H4 (cell line): ENCODE data around the gene OXSR1. TPM values are rescaled to one million over a fixed set of nuclear protein-coding genes. Genes with fewer than 3 reads are reported as not detected.
"Not testable (repeated sequence)": the region's sequence is repeated elsewhere in the genome, so short reads cannot be mapped to it uniquely, and the experiment has no call there.

Experiments
- DNase-seq: peaks from one replicate; pipeline ENCODE4 v3.0.0-alpha.2; 2015; ENCODE audit warnings: low spot score
- total RNA-seq: library from RNA; depleted of rRNA; stranded (reverse); fragments of >200 nt; shearing (Covaris generic); gene quantifications from 2 replicates; pipeline ENCODE4 v1.2.3, GENCODE V29; 2014

The OXSR1 gene
- total RNA-seq, 1 experiment from 2014 or later = 13.7 TPM

DNA sequence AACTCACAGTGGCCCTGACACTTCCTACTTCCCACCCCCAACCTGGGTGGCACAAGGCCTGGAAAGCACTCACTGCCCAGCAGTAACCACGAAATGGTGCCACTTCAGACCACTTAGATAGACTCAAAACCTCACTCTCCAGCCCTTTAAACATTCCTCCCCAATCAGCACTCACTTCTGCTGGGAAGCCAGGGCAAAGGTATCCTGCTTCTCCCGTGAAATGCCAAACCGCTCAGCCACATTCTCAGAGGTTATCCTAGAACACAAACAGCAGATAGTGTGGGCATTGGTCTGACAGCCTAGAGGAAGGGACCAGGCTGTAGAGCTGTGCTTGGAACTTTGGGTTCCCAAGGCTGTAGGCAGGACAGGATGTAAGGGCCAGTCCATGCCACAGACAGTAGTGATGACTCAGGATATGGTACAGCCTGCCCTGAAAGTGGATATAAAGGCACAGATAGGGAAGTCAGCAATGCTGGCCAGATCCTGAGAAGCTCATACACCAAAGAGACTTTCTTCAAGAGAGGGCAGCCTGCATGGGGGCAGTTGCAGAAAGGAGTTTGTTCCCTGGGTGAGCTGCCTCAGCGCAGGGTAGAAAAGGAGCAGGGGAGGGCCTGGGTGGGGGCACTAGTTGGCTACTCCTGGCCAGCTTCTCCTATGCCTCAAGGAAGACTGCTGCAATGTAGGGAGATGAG lies 37.6 kb upstream of the OXSR1 start:
- no peak for DNase-seq

GRCh38 chr3:38128303-38128655 lies 37.1 kb upstream of the OXSR1 start:
- no peak for DNase-seq

DNA sequence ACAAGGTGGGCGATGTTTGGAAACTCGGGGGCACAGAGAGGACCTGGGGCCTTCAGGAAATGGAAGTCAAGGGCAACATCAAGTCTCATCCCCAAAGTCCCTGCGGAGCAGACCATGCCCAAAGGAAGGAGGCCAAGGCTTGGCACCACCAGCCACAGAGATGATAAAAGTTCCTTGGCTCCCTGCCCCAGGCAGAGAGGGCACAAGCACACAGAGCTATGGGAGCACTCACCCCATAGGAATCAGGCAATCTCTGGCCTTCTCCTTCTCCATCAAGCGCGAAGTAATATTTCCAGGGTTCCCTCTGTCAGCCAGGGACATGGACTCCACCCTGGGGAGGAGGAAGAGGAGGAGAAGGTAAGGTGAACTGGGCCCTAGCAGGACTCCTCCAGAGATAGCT lies 36.3 kb upstream of the OXSR1 start:
- no peak for DNase-seq

DNA sequence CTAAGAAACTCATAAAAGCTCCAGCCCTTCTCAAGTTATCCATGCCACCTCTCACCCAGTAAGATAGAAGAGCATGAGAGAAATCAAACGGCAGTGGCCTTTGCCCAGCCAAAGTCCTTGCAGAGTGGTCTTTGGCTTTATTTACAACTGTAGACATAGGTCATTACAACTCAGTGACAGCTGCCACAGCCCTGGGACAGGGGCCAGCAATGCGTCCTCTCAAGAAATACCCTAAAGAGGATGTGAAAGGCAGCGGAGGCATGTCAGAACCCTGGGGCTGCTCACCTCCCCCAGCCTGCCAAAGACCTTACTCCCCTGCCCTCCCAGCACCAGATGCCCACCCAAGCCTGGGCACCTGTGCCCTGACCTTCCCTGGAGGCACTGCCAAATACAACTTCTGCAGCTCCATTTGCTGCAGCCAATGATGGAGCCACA lies 34.7 kb upstream of the OXSR1 start:
- DNase-seq = no peak

- no peak for DNase-seq
These were observed 33.5 kb upstream of the OXSR1 start for GRCh38 chr3:38131621-38132369.

- DNase-seq = no peak
These were observed 32.2 kb upstream of the OXSR1 start for GRCh38 chr3:38133209-38133556.

DNA sequence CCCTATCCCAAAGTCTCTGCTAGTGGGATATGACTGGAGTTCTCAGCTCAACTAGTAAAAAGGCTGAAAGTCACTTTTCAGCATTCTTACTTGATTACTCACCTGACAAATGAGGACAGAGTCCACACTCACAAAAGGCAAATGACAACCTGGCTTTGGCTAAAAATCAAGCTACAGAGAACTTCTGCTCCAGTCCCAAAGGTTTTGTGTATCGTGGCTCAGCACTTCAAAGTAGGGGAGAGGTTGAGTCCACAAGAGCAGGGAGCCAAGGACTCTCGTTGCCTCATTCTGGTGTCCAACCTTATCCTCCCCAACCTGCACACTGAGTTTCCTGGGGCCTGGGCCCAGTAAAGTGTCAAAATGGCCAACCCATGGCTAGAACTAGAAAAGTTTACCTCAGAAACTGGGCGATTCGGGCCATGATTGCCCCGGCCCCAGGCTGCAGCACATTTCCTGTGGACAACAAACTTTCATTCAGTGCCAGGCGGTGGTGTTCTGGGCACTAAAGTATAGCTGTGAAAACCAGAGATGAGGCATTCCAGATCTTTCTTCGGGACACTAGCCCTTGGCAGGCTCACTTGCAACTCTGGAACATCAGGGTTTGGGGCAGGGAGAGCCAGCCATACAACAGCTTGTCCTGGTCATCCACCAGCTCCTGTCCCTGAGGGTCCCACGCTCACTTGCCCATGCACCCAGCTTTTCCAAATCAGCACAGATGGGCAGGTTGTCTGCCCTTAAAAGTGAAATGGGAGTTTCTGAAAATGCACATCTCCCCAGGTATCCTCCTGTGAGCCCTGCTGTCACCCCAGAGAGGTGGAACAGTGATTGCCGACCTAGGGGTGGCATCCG lies 31.6 kb upstream of the OXSR1 start:
- DNase-seq = no peak

DNA sequence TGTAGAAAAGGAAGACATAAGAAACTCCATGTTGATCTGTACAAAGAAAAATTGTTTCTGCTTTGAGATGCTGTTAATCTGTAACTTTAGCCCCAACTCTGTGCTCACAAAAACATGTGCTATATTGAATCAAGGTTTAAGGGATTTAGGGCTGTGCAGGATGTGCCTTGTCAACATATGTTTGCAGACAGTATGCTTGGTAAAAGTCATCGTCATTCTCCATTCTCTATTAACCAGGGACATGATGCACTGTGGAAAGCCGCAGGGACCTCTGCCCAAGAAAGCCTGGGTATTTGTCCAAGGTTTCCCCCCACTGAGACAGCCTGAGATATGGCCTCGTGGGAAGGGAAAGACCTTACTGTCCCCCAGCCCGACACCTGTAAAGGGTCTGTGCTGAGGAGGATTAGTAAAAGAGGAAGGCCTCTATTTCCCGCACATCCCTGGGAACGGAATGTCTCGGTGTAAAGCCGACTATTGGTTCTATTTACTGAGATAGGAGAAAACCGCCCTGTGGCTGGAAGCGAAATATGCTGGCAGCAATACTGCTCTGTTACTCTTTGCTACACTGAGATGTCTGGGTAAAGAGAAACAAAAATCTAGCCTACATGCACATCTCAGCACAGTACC lies 30.7 kb upstream of the OXSR1 start:
- DNase-seq = not testable (repeated sequence)

DNA sequence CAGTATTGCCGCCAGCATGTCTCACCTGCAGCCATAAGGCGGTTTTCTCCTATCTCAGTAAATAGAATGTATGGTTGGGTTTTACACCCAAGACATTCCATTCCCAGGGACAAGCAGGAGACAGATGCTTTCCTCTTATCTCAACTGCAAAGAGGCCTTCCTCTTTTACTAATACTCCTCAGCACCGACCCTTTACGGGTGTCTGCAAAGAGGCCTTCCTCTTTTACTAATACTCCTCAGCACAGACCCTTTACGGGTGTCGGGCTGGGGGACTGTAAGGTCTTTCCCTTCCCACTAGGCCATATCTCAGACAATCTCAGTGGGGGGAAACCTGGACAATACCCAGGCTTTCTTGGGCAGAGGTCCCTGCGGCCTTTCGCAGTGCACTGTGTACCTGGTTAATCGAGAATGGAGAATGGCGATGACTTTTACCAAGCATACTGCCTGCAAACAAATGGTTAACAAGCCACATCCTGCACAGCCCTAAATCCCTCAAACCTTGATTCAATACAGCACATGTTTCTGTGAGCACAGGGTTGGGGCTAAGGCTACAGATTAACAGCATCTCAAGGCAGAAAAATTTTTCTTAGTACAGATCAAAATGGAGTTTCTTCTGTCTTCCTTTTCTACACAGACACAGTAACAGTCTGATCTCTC lies 29.6 kb upstream of the OXSR1 start:
- DNase-seq = not testable (repeated sequence)

GRCh38 chr3:38136393-38136776 lies 29.0 kb upstream of the OXSR1 start:
- no peak for DNase-seq

DNA sequence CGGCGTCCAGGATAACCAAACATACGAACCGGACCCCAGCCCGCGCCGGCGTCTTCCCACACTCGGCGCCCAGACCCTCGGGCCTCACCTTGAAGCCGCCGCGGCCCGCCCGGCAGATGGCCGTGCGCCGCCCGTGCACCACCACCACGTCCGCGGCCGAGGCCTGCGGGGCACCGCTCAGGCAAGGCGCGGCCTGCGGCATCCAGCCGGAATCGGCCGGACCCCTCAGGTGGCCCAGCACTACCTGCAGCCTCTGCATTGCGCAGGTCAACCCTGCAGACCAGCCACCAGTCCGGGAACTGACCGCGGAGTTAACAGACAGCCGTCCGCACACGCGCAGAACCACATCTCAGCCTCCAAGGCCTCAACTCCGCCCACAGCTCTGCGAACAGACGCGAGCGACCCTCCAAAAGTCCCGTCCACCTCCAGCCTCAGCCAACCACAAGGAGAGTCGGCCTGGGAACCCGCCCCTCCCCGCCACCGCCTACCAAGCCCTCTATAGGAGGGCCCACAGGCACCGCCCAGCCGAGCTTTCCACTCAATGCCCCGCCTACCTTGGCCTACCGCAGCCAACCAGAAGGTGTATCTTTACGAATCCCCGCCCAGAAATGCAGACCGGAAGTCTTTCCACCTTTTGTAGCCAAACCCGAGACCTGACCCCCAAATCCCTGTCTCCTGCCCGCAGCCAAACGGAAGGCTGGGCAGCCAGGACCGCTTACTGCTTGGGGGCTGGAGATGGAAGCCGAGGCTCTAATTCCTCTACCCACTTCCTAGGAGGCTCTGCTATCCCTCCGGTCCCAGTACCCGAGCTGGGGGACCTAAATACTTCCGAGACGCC lies 28.3 kb upstream of the OXSR1 start, which contains the start of gene ACAA1:
TSS of gene ACAA1 (minus strand) at position 351 of the 838 bp plus-strand sequence. CDS start at position 259, 92 bp downstream.
- peak; percentile 95 for DNase-seq

DNA sequence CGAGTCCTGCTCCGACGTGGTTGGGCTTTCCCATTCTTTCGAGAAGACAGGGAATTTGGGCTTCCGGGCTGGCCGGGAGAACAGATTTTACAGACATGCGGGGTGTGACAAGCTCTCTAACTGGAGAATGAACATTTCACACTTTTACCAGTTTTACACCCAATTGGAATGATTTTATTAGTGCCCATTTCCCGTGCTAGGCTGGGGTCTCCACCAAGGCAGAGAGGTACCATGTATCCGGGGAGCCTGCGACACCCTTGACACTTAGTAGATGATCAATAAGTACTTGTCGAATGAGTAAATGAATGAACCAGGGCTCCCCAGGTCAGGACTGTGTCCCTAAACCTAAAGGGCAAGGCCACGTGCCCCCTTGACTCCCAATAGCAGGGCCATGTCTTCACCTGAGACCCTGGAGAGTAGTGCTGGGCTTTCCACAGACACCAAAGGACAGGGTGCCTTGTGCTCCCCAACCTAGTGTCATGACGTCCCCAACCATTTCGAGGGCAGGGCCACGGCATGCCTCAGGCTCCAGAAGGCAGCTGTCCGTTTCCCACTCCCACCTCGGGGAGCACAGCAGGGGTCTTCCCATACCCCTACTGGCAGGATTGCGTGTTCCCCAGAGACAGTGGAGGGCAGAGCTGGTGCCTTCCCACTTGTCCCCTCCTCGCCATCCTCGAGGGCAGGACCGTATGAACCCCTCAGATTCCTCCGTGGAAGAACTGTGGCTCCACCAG lies 27.6 kb upstream of the OXSR1 start:
- DNase-seq = no peak

GRCh38 chr3:38138349-38139190 lies 26.8 kb upstream of the OXSR1 start, which contains the start of gene MYD88:
TSS of gene MYD88 (plus strand) at chr3:38138661. CDS start at chr3:38138701, 40 bp downstream.
- DNase-seq = no peak

DNA sequence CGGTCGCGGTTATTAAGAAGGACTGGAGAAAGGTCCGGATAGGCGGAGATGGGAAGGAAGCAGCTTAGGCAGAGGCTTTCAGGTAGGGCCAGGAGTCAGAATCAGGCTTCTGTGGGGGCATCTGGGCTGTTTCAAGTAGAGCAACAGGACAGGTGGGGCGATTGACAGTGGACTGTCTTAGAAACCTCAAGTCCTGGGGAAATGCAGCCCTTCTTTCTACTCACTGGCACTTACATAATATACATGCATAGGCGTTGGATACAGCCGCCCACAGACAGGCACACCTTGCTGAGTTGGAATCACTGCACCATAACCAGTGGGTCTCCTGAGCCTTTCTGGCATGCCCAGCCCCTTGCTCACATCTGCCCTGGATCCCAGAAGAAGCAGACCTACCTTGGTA lies 26.1 kb upstream of the OXSR1 start:
- no peak for DNase-seq

DNA sequence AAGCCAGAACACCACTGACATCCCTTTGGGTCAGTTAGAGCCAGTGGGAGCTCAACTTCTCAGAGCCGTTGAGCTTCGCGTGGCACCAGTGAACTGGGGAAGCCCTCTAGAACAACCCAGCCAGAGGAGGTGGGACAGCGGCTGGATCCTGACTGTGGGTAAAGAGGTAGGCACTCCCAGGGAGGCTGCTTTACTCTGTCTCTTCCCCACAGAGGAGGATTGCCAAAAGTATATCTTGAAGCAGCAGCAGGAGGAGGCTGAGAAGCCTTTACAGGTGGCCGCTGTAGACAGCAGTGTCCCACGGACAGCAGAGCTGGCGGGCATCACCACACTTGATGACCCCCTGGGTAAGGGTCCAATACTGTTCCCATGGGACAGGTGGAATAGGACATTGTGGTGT lies 25.7 kb upstream of the OXSR1 start:
- DNase-seq = no peak

DNA sequence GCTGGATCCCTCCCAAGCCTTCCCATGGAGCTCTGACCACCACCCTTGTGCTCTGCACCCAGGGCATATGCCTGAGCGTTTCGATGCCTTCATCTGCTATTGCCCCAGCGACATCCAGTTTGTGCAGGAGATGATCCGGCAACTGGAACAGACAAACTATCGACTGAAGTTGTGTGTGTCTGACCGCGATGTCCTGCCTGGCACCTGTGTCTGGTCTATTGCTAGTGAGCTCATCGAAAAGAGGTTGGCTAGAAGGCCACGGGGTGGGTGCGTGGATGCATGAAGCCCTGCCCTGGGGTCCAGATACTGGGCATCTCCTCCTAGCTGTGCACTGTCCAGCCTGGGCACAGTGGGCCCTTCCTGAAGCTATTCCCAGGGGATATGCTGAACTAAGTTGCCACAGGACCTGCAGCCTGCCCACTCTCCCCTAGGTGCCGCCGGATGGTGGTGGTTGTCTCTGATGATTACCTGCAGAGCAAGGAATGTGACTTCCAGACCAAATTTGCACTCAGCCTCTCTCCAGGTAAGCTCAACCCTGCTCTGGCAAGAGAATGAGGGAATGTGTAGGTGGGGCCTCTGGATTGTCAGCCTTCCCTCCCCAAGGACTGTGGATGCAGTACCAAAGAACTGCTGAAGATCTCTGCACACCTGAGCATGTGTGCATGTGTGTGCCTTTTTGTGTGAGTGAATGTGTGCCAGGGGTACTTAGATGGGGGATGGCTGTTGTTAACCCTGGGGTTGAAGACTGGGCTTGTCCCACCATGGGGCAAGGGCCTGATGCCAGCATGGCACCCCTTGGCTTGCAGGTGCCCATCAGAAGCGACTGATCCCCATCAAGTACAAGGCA lies 24.8 kb upstream of the OXSR1 start:
- DNase-seq = no peak

GRCh38 chr3:38141173-38141951 lies 24.0 kb upstream of the OXSR1 start:
- DNase-seq = no peak
